HEK293T (cell line): ENCODE measurements around the gene SLC20A1.

Experiments used
- CTCF ChIA-PET: fragments of 350-600 bp; formaldehyde crosslinking; extraction: SDS; loops from one replicate; lab custom pipeline; 2021; ENCODE audit warnings: antibody characterized with exemption, inconsistent platforms; lab: Yijun Ruan, JAX
- POLR2A ChIA-PET: fragments of 350-600 bp; formaldehyde crosslinking; extraction: SDS; loops from one replicate; lab custom pipeline; 2020; ENCODE audit warnings: antibody characterized with exemption, inconsistent platforms; lab: Yijun Ruan, JAX
- DNase-seq: peaks from one replicate; pipeline ENCODE4 v3.0.0; 2012; ENCODE audit warnings: mixed read lengths; ENCODE audit errors: extremely low spot score
- ARNT ChIP-seq: fragments of 450-650 bp; IDR thresholded peaks from 2 replicates; pipeline ENCODE4 v1.6.1; 2017; ENCODE audit warnings: mild to moderate bottlenecking
- BHLHE40 ChIP-seq: fragments of 450-650 bp; IDR thresholded peaks from 2 replicates; pipeline ENCODE4 v1.6.1; 2016; ENCODE audit warnings: mild to moderate bottlenecking, moderate library complexity, borderline replicate concordance
- CTBP1 ChIP-seq: fragments of 450-650 bp; IDR thresholded peaks from 2 replicates; pipeline ENCODE4 v1.6.1; 2016; ENCODE audit warnings: borderline replicate concordance
- ELF4 ChIP-seq: fragments of 450-650 bp; IDR thresholded peaks from 2 replicates; pipeline ENCODE4 v1.6.1; 2017; ENCODE audit warnings: antibody characterized with exemption
- FOXA1 ChIP-seq: fragments of 450-650 bp; IDR thresholded peaks from 2 replicates; pipeline ENCODE4 v1.6.1; 2016; ENCODE audit warnings: mild to moderate bottlenecking
- FOXK2 ChIP-seq: fragments of 450-650 bp; IDR thresholded peaks from 2 replicates; pipeline ENCODE4 v1.6.1; 2016; ENCODE audit warnings: mild to moderate bottlenecking
- FOXM1 ChIP-seq: fragments of 450-650 bp; IDR thresholded peaks from 2 replicates; pipeline ENCODE4 v1.6.1; 2017; ENCODE audit warnings: mild to moderate bottlenecking, borderline replicate concordance
- HDGF ChIP-seq: fragments of 450-650 bp; IDR thresholded peaks from 2 replicates; pipeline ENCODE4 v1.6.1; 2017; ENCODE audit warnings: antibody characterized with exemption, borderline replicate concordance
- L3MBTL2 ChIP-seq: fragments of 450-650 bp; conservative IDR thresholded peaks from 2 replicates; pipeline ENCODE4 v1.6.1; 2016; ENCODE audit warnings: mild to moderate bottlenecking
- LEF1 ChIP-seq: fragments of 450-650 bp; IDR thresholded peaks from 2 replicates; pipeline ENCODE4 v1.6.1; 2017; ENCODE audit warnings: mild to moderate bottlenecking, borderline replicate concordance
- NFRKB ChIP-seq: fragments of 450-650 bp; IDR thresholded peaks from 2 replicates; pipeline ENCODE4 v1.6.1; 2016; ENCODE audit warnings: mild to moderate bottlenecking, moderate library complexity
- SP1 ChIP-seq: fragments of 450-650 bp; IDR thresholded peaks from 2 replicates; pipeline ENCODE4 v1.6.1; 2017
- SUZ12 ChIP-seq: fragments of 450-650 bp; IDR thresholded peaks from 2 replicates; pipeline ENCODE4 v1.6.1; 2016; ENCODE audit warnings: mild to moderate bottlenecking
- TARDBP ChIP-seq: fragments of 450-650 bp; IDR thresholded peaks from 2 replicates; pipeline ENCODE4 v1.6.1; 2016
- ZNF384 ChIP-seq: fragments of 450-650 bp; IDR thresholded peaks from 2 replicates; pipeline ENCODE4 v1.6.1; 2016
- TF ChIP-seq, protein P1 (sequence below): fragments of 450-650 bp; IDR thresholded peaks from 2 replicates; pipeline ENCODE4 v1.6.1; 2016

The SLC20A1 gene

DNA sequence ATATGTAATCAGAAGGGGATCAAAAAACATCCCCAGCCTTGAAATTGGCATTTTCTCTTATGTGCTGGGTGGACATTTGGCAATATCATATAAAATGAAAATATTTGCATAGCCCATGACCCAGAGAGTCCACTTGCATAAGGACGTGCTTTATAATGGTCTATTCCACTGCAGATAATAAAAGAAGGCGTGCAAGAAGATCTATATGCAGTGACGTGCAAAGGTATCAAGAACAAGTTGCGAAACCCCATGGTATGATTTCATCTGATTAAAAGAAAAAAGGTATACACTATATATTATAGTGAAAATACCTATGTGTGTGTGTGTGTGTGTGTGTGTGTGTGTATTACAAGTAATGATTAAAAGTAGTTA is 8.5 kb upstream of the SLC20A1 start:
- TF ChIP-seq HDGF (no peak), ARNT (no peak)
- CTCF ChIA-PET, result no interaction called here
- DNase-seq, result no peak
- POLR2A ChIA-PET, result no interaction called here

DNA sequence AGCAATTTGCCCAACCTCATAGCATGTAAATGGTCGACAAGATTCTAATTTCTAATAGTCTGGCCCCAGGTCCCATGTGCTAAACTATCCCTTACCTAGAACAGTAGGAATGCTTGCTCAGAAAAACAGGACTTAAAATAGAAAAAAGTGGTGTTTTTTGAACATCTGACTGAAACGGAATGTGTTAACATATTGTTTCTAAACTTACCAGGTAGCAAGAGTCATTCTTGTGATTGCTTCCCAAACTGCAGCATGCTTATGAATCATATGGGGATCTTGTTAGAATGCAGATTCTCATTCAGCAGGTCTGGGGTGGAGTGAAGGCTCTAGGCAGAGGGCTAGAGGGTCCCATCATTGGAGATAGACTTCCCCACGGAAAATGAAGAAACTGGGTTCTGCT is 5.8 kb upstream of the SLC20A1 start:
- TF ChIP-seq HDGF, result no peak
- TF ChIP-seq SUZ12, result no peak
- no peak for TF ChIP-seq LEF1
- no peak for TF ChIP-seq SP1
- no peak for TF ChIP-seq BHLHE40
- TF ChIP-seq FOXK2, result no peak
- TF ChIP-seq FOXA1, result no peak
- TF ChIP-seq TARDBP, result no peak
- TF ChIP-seq NFRKB, result no peak
- no peak for TF ChIP-seq L3MBTL2
- TF ChIP-seq ZNF384, result no peak
- no peak for TF ChIP-seq ELF4
- no peak for TF ChIP-seq ARNT
- no peak for TF ChIP-seq CTBP1
- no peak for TF ChIP-seq FOXM1
- TF ChIP-seq, protein P1, sequence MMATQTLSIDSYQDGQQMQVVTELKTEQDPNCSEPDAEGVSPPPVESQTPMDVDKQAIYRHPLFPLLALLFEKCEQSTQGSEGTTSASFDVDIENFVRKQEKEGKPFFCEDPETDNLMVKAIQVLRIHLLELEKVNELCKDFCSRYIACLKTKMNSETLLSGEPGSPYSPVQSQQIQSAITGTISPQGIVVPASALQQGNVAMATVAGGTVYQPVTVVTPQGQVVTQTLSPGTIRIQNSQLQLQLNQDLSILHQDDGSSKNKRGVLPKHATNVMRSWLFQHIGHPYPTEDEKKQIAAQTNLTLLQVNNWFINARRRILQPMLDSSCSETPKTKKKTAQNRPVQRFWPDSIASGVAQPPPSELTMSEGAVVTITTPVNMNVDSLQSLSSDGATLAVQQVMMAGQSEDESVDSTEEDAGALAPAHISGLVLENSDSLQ, result no peak
- ChIA-PET POLR2A (no interaction called here), CTCF (no interaction called here)
- DNase-seq, result no peak

DNA sequence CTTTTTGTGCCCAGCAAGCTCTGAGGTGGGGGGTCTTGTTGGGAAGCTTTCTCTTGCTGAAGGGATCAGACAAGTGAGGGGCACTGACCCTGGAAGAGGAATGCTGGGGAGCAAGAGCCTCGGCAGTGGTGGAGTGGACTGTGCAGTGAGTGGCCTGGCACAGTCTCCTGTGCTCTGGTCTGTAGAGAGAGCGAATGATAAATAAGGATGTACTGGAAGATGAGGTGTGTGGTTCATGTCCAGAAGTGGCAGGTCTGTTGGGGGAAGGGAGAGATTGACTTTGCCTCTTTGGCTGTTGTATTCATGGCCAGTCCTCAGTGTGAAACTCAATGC is 5.3 kb upstream of the SLC20A1 start:
- ChIA-PET CTCF (interaction anchor here (0.6 kb wide), 1 partner anchor 35 kb away, joined by 5 read pairs; no protein-coding TSS in a partner anchor), POLR2A (no interaction called here)
- no peak for DNase-seq
- TF ChIP-seq ARNT (no peak), TARDBP (no peak), SUZ12 (no peak), BHLHE40 (no peak), SP1 (no peak), LEF1 (no peak), ZNF384 (no peak), ELF4 (no peak), HDGF (no peak), FOXA1 (no peak), FOXM1 (no peak), CTBP1 (no peak), FOXK2 (no peak), L3MBTL2 (no peak), NFRKB (no peak)
- TF ChIP-seq, protein P1, result no peak

DNA sequence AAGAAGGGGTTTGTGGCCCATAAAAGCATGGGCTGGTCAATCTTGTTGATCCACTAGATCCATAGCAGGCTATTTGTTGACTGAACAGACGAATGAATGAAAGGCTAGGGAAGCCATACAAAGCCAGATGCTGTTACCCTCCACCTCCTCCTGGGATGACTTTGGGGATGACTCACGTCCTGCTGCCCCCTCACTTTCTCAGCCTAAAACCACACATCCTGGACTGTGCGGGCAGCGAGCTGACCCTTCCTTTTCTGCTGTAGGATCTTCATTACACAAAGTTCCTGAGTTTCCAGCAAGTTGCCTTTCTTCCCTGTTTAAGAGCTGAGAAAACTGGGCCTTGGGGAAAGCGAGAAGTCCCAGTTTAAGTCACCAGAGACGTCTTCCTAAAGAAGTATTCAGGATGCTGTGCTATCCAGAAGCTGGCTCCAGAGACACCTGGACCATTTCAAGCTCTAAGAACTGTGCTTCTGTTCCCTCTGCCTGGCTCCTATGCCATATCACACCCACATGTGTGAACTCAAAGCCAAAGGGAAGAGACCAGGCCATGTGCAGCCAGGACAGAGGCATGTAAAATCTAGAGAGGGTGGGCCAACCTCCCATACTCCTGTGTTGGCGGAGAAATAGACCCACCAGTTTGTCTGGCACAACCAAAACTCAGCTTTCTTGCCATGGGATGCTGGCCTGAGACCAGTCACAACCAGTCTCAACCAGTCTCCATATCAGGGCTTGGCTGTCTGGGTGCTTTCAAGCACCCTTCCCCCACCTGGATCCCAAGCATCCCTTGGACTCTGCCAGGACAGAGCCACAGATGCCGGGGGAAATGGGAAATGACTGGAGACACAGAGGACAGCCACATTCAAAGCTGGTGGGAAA is 4.7 kb upstream of the SLC20A1 start:
- TF ChIP-seq FOXA1 (no peak), NFRKB (no peak), CTBP1 (no peak), SUZ12 (no peak), FOXM1 (no peak), TARDBP (no peak), FOXK2 (no peak), LEF1 (no peak), HDGF (no peak), ARNT (no peak), L3MBTL2 (no peak), SP1 (no peak), ZNF384 (no peak), BHLHE40 (no peak), ELF4 (no peak)
- TF ChIP-seq, protein P1, result no peak
- POLR2A ChIA-PET, result no interaction called here
- DNase-seq, result no peak
- CTCF ChIA-PET, result interaction anchor here (0.6 kb wide), 1 partner anchor 36 kb away, joined by 5 read pairs; no protein-coding TSS in a partner anchor

DNA sequence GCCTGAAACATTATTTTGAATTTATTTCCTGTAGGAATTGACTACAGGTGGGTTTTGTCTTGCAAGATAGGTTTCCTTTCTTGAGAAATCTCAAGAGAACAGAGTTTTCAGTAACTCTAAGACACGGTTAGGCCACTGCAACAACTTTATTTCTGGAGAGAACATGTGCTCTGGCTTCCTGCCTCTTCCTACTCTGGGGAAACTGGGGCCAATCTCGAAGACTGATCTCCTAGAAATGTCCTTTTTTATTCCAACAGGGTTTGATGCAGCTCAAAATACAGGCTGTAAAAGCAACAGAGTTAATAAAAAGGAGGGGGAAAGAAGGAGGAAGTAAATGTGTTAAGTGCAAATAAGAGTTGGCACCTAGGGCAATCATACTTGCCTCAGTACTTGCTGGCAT is 4.0 kb upstream of the SLC20A1 start:
- POLR2A ChIA-PET, result no interaction called here
- CTCF ChIA-PET, result interaction anchor here (1.1 kb wide), 1 partner anchor 15 kb away, joined by 4 read pairs; no protein-coding TSS in a partner anchor
- DNase-seq, result no peak
- TF ChIP-seq FOXA1 (no peak), ZNF384 (no peak), ELF4 (no peak), FOXK2 (no peak), LEF1 (no peak), TARDBP (no peak), HDGF (no peak), ARNT (no peak)

DNA sequence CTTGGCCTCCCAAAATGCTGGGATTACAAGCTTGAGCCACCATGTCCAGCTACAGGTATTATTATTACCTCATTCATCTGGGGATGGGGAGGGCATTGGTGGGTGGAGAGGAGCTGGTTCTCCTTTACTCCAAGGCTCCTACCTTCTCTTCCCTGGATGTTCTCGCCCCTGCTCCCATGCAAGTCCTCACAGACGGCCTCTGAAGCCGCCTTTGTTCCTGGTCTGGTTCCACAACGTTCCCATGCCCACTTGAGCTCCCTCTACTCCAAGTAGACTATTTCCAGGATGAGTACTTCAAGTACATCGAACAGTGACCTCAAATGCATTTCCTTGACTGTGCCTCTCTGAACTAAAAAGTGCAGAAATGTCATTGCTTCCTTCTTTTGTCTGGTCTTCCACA is 3.2 kb upstream of the SLC20A1 start:
- ChIA-PET CTCF (interaction anchor here (0.5 to 1.1 kb wide), 2 partner anchors 16 to 299 kb away, joined by 3 to 4 read pairs; no protein-coding TSS in a partner anchor), POLR2A (no interaction called here)

More for the DNA sequence above, 3.2 kb upstream of the SLC20A1 start:
- DNase-seq, result no peak
- no peak for TF ChIP-seq SUZ12
- TF ChIP-seq TARDBP, result no peak
- no peak for TF ChIP-seq LEF1
- no peak for TF ChIP-seq NFRKB
- no peak for TF ChIP-seq BHLHE40
